Measurements from ENCODE around the gene RIN2. TPM values are rescaled to one million over a fixed set of nuclear protein-coding genes. Genes with fewer than 3 reads are reported as not detected.

RIN2 gene
- total RNA-seq, 1 experiment from 2014 or later, result 1.5 TPM

DNA sequence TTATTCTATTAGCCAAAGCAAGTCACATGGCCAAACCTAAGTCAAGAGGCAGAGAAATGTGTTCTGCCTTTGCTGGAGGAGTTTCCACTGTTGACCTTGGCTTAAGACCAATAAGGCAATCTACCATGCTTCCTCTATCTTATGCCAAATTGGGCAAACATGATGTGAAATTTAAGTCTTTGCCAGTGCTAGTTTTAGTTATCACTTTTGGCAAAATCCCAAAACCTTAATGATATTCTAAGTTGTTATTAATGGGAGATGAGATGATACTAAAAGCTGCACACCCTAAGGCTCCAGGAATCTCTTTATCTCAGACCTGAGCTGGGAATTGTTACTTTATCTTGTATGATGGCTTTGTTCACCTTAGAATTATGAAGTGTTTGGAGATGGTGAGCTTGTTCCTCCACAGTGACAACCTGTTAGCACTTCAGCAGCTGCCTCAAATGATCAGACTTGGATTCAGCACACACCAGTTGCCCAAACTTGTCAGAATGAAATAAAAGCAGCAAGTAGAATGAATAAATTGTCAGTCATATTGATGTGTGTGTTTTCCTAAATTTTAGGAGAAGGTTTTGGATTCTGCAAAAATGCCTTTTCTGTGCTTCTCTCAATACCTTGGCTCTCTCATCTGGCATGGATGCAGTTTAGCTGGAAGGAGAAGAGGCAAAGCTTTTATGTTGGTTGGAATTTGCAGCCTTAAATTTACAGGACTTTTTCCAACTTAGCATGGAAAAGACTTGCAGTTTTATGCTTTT, 49.3 kb downstream of the RIN2 start:
- Histone ChIP-seq H4K20me1 (ENCODE audit: insufficient read depth) (no peaks in the 10 kb centered on the region), H3K9me2 (ENCODE audit: insufficient read depth) (no peaks in the 10 kb centered on the region), H3K4me2 (ENCODE audit: low read length) (no peak overlapping the region), H3K4me3 (replicated peaks in 1 of 2; ENCODE audit: low read depth in 1 of 2, low read length in 2 of 2) (no peak overlapping the region), H3K4me1 (ENCODE audit: control insufficient read depth in 1 of 2, insufficient read depth in 2 of 2, low read length in 2 of 2) (peaks cover 0 to 6% of the 10 kb centered on the region in 2 experiments; a peak in 1 of 4 replicates), H3K9ac (ENCODE audit: low read length) (no peak overlapping the region), H3K9me3 (ENCODE audit: control insufficient read depth in 1 of 2, insufficient read depth in 1 of 2, low read depth in 1 of 2, low read length in 2 of 2) (no peaks in the 10 kb centered on the region), H2AFZ (ENCODE audit: low read depth, low read length, poor library complexity, severe bottlenecking) (no peak overlapping the region), H3K79me2 (ENCODE audit: insufficient read depth, low read length) (no peaks in the 10 kb centered on the region), H3K36me3 (ENCODE audit: control insufficient read depth in 1 of 2, insufficient read depth in 2 of 2, low read length in 2 of 2) (no peaks in the 10 kb centered on the region), H3K27ac (ENCODE audit: low read depth, low read length) (no peak overlapping the region), H3K27me3 (ENCODE audit: insufficient read depth, low read length) (no peaks in the 10 kb centered on the region)
- CTCF ChIA-PET, result no interaction called here
- TF ChIP-seq EGR1 (IDR thresholded peaks at IDR 0.05; ENCODE audit: low read depth) (no peak), FOSL1 (IDR thresholded peaks at IDR 0.05; ENCODE audit: low read depth) (no peak), SIN3A (IDR thresholded peaks at IDR 0.05; ENCODE audit: low read depth) (no peak), POLR2A (IDR thresholded peaks at IDR 0.05; ENCODE audit: borderline replicate concordance, extremely low read depth, insufficient read depth, insufficient read length) (no peak), TCF7L2 (IDR thresholded peaks at IDR 0.05; ENCODE audit: borderline replicate concordance, extremely low read depth, insufficient read depth, insufficient read length) (no peak), MAX (IDR thresholded peaks at IDR 0.05) (no peak), CBX3 (IDR thresholded peaks at IDR 0.05; ENCODE audit: low read depth) (no peak), ZNF274 (IDR thresholded peaks at IDR 0.05; ENCODE audit: low read depth, low read length) (no peak), CEBPB (IDR thresholded peaks at IDR 0.05; ENCODE audit: low read depth) (no peak), RAD21 (IDR thresholded peaks at IDR 0.05; ENCODE audit: low read depth) (no peak), EZH2 (IDR thresholded peaks at IDR 0.05) (no peak), SRF (IDR thresholded peaks at IDR 0.05; ENCODE audit: low read depth) (no peak), ATF3 (IDR thresholded peaks at IDR 0.05) (no peak), YY1 (IDR thresholded peaks at IDR 0.05; ENCODE audit: extremely low read depth, insufficient replicate concordance, low read depth, low read length) (no peak)
- TF ChIP-seq, protein P1, sequence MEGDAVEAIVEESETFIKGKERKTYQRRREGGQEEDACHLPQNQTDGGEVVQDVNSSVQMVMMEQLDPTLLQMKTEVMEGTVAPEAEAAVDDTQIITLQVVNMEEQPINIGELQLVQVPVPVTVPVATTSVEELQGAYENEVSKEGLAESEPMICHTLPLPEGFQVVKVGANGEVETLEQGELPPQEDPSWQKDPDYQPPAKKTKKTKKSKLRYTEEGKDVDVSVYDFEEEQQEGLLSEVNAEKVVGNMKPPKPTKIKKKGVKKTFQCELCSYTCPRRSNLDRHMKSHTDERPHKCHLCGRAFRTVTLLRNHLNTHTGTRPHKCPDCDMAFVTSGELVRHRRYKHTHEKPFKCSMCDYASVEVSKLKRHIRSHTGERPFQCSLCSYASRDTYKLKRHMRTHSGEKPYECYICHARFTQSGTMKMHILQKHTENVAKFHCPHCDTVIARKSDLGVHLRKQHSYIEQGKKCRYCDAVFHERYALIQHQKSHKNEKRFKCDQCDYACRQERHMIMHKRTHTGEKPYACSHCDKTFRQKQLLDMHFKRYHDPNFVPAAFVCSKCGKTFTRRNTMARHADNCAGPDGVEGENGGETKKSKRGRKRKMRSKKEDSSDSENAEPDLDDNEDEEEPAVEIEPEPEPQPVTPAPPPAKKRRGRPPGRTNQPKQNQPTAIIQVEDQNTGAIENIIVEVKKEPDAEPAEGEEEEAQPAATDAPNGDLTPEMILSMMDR (IDR thresholded peaks at IDR 0.05 in 2 of 3, conservative IDR thresholded peaks at IDR 0.05 in 1 of 3; ENCODE audit: borderline replicate concordance in 1 of 3, insufficient read depth in 1 of 3, low read depth in 2 of 3, low read length in 2 of 3), result no peak
- DNase-seq (ENCODE audit: low read depth, low spot score) (no peak), ATAC-seq (no peak)
- POLR2A ChIA-PET, result no interaction called here
- RAD21 ChIA-PET (ENCODE audit: low non-redundant PET in 1 of 2, low total read pairs in 2 of 2, uncharacterized antibody in 2 of 2, unreplicated experiment in 2 of 2), result no interaction called here
- intact Hi-C loops (cut with micrococcal nuclease), result no loop called here
- no TSS peak for BruUV-seq (replicated peaks)

Measured in HCT116 (cell line).